D721Med (cell line): ENCODE data around the gene MCM8.

Source experiments
- DNase-seq: peaks from one replicate; pipeline ENCODE4 v3.0.0; 2011; ENCODE audit warnings: low spot score; ENCODE audit not compliant: insufficient read length
- FAIRE-seq: peaks from 2 replicates; lab custom pipeline; 2011; peaks lifted over from hg19 to GRCh38; lab: Jason Lieb, UNC
- TF ChIP-seq, protein P1 (sequence below): IDR thresholded peaks from 2 replicates; pipeline ENCODE4 v1.5.1; 2012; ENCODE audit warnings: mild to moderate bottlenecking, control low read depth; ENCODE audit not compliant: insufficient read depth; ENCODE audit errors: missing control alignments

The MCM8 gene

DNA sequence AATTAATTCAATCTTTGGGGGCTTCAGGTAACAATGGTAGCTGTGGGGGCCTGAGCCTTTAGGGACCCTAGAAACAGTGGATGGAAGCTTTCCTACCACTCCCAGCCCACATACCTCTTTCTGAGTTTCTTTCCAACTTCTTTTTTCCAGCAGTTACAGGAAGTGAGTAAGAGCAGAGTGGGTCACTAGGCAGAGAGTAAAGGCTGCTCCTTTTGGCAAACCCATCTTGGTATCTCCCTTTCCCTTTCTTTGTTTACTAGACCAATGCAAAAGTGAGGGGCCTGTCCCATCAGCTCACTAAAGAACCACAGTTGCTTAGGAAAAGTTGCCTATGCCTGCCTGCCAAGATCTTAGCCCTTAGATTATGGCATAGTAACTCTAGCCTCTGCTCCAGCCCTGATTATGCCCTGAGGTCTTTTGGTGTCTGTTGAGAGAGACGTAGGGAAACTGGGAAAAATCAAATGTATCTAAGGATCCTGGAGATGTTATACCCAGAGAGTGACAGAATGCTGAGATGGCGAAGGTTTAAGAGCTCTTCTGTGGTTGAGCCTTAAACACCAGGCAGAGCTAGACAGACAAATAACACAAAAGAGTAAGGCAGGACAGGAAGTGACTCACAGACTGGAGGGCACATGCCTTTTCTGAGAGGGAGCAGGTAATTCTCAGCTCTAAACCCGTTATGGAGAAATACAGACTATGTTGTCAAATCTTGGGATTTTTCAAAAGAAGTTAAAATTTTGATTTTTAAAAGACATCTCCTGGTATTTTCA, 31.4 kb upstream of the MCM8 start:
- no peak for DNase-seq
- FAIRE-seq: no peak
- TF ChIP-seq, protein P1, sequence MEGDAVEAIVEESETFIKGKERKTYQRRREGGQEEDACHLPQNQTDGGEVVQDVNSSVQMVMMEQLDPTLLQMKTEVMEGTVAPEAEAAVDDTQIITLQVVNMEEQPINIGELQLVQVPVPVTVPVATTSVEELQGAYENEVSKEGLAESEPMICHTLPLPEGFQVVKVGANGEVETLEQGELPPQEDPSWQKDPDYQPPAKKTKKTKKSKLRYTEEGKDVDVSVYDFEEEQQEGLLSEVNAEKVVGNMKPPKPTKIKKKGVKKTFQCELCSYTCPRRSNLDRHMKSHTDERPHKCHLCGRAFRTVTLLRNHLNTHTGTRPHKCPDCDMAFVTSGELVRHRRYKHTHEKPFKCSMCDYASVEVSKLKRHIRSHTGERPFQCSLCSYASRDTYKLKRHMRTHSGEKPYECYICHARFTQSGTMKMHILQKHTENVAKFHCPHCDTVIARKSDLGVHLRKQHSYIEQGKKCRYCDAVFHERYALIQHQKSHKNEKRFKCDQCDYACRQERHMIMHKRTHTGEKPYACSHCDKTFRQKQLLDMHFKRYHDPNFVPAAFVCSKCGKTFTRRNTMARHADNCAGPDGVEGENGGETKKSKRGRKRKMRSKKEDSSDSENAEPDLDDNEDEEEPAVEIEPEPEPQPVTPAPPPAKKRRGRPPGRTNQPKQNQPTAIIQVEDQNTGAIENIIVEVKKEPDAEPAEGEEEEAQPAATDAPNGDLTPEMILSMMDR: no peak

DNA sequence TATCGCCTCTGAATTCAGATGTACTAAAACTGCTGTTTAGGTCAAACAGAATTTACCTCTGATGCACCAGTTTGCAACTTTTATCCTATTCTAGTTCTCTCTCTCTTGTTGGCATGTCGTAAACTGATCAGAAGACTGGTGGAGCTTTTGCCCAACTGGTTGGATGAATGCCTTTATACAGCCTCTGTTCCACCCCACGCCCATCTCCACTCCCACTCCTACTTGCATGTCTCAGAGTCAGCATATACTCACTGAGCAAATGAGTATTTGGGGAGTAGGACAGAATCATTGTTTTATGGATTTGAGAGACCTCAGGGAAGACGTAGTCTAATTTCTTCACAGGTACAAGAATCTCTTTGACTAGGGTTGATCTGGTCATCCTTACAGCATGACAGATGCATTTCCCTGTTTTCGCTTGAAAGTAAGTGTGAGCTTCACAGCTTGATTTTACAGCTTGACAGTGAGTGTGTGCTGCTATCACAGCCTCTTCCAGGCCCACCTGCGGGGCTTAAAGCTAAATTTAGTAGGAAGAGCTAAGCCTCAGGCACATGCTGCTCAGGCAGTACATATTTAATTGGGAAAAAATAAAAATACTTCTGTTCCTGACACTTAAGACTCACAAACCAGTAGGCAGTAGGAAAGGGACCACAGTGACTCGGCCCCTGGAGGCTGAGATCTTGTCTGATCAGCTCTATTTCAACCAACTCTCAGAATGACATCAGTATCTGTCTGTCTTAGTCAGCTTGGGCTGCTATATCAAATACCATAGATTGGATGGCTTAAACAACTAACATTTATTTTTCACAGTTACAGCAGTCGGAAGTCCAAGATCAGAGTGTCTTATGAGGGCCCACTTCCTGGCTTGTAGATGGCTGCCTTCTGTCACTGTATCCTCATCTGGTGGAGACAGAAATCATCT, 30.6 kb upstream of the MCM8 start:
- FAIRE-seq (no peak), DNase-seq (no peak)
- TF ChIP-seq, protein P1: no peak

DNA sequence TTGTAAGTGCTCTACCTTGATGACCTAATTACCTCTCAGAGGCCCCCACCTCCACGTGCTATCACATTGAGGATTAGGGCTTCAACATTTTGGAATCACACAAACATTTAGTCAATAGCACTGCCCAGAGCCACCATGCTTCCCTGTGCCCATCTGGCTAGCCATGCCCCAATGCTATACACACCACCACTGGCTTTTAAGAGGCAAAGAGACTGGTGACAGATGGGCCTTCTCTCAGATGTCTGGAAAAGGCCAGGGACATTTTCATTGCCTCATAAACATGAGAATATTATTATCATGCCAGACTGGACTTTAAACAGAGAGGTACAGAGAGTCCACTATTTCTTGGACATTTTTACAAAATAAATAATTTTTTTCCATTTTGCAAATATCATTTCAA, 29.9 kb upstream of the MCM8 start:
- TF ChIP-seq, protein P1: no peak
- DNase-seq: no peak
- no peak for FAIRE-seq

DNA sequence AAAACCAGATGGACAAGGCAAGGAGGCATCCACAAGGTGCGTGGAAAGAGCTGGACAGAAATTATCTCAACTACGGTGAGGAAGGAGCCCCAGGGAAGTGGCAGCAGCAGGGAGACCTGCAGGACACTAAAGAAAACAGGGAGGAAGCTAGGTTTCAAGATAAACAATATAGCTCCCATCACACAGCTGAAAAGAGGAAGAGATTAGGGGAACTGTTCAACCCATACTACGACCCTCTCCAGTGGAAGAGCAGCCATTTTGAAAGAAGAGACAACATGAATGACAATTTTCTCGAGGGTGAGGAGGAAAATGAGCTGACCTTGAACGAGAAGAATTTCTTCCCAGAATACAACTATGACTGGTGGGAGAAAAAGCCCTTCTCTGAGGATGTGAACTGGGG, 27.0 kb upstream of the MCM8 start:
- FAIRE-seq (no peak), DNase-seq (no peak)
- TF ChIP-seq, protein P1: no peak

DNA sequence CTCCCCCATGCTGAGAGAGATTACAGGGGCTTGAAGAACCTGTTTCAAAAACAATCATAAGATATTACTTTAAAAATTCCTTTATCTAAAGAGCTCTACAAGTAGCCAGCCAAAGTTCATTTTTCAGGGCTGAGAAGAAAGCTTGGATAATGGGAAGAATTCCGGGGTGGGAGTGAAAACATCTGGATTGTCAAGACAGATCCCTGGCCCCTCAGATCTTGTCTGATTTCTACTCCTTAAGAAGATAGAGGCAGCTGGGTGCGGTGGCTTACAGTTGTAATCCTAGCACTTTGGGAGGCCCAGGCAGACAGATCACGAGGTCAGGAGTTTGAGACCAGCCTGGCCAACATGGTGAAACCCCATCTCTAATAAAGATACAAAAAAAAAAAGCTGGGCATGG, 24.9 kb upstream of the MCM8 start:
- TF ChIP-seq, protein P1: no peak
- FAIRE-seq: no peak
- DNase-seq: no peak

DNA sequence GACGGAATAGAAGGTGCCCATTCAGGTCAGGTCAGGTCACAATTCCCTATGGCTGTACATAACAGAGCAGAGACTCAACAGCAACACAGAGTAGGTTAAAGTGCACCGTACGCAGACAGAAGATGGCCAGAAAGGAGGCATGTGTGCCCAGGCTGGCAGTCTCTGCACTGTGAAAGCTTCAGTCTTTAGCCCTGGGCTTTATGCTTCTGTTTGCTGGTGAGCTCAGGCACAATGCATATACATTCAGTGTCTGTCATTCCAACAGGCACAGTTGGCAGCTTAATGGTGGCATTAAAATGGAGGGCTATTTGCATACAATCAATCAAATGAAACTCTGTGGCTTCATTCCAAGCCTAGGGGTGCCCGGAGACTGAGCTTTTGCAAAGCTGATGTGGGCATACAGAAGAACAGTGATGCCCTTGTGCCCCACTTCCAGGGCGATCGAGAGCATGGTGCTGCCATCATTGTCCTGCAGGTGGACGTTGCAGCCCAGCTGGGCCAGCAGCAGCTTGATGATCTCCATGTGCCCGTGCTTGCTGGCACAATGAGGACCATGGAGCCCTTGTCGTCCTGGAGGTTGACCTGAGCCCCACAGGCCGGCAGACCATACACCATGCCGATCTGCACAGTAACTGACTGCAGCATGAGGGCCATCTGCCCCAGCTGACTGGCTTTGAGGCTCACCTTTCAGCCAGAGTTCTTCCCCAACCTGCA, 22.5 kb upstream of the MCM8 start:
- TF ChIP-seq, protein P1: no peak
- DNase-seq (no peak), FAIRE-seq (no peak)
